GM12874 (cell line): ENCODE data around the gene FIP1L1.

Experiments
- TF ChIP-seq, protein P1 (sequence below): IDR thresholded peaks from 2 replicates; pipeline ENCODE4 v1.5.1; 2011; ENCODE audit warnings: low read depth, mild to moderate bottlenecking, control low read depth, low read length, moderate library complexity; ENCODE audit not compliant: insufficient read depth

Gene FIP1L1

GRCh38 chr4:53377319-53378170 is at the start of gene FIP1L1:
Gene FIP1L1, plus strand, starts transcription at chr4:53377641. Its CDS starts 198 bp downstream, at chr4:53377839.
- TF ChIP-seq, protein P1, sequence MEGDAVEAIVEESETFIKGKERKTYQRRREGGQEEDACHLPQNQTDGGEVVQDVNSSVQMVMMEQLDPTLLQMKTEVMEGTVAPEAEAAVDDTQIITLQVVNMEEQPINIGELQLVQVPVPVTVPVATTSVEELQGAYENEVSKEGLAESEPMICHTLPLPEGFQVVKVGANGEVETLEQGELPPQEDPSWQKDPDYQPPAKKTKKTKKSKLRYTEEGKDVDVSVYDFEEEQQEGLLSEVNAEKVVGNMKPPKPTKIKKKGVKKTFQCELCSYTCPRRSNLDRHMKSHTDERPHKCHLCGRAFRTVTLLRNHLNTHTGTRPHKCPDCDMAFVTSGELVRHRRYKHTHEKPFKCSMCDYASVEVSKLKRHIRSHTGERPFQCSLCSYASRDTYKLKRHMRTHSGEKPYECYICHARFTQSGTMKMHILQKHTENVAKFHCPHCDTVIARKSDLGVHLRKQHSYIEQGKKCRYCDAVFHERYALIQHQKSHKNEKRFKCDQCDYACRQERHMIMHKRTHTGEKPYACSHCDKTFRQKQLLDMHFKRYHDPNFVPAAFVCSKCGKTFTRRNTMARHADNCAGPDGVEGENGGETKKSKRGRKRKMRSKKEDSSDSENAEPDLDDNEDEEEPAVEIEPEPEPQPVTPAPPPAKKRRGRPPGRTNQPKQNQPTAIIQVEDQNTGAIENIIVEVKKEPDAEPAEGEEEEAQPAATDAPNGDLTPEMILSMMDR: no peak

GRCh38 chr4:53346920-53347852 is 30.3 kb upstream of the FIP1L1 start:
- TF ChIP-seq, protein P1: no peak

DNA sequence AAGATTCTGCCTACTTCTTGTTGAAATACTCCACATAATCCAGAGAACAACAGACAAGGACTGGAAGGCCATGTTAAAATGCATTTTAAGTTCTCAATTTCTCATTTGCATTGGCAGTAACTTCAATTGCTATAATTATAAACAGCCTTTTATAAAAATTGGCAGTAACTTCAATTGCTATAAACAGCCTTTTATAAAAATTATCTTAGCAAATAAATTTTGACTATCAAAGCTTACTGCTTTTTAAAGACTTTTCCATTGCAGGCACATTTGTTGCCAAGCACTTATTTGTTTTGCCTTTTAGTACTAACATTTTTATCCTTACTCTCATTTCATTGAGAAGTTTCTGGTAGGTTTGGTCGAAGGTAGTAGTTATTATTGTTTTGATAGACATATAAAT is 29.4 kb upstream of the FIP1L1 start:
- TF ChIP-seq, protein P1: no peak

DNA sequence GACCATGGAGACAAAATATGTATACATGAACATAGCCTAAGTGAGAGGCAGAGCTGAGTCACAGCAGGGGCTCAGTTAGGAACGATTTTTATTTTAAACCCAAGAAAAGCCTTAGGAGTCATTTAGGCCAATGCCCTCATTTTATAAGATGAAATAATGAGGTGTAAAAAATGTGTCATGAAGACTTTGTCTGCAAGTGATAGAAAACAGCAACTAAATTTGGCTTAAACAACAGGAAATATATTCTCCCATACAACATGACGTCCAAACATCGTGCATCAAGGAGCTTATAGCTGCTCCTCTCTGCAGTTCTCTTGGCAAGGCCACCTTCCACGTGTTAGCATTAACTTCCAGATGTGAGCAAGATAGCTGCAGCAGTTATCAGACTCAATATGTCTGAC is 28.4 kb upstream of the FIP1L1 start:
- TF ChIP-seq, protein P1: no peak

- TF ChIP-seq, protein P1: no peak
Observed at GRCh38 chr4:53354012-53354722, 23.3 kb upstream of the FIP1L1 start.

GRCh38 chr4:53355930-53356521 is 21.4 kb upstream of the FIP1L1 start:
- TF ChIP-seq, protein P1: no peak
